SK-N-SH (cell line): ENCODE measurements around the gene TACSTD2.

Source experiments
- JUND ChIP-seq: IDR thresholded peaks from 2 replicates; pipeline ENCODE4 v1.4.0; 2012
- POLR2AphosphoS5 ChIP-seq: IDR thresholded peaks from 2 replicates; pipeline ENCODE4 v1.6.1; 2012; ENCODE audit warnings: low read depth, low read length
- RAD21 ChIP-seq: IDR thresholded peaks from 2 replicates; pipeline ENCODE4 v1.6.1; 2012; ENCODE audit warnings: mild to moderate bottlenecking, low read length
- RFX5 ChIP-seq: IDR thresholded peaks from 2 replicates; pipeline ENCODE4 v1.6.1; 2012; ENCODE audit warnings: mild to moderate bottlenecking, improper control_type of control experiment, low read length
- RXRA ChIP-seq: IDR thresholded peaks from 2 replicates; pipeline ENCODE4 v1.4.0; 2012; ENCODE audit warnings: low read depth, mild to moderate bottlenecking, borderline replicate concordance
- SMC3 ChIP-seq: IDR thresholded peaks from 2 replicates; pipeline ENCODE4 v1.6.1; 2012; ENCODE audit warnings: low read depth, low read length, improper control_type of control experiment
- YY1 ChIP-seq: IDR thresholded peaks from 2 replicates; pipeline ENCODE4 v1.4.0; 2012; ENCODE audit warnings: low read depth, mild to moderate bottlenecking
- TF ChIP-seq, protein P1 (sequence below): fragments of 200-600 bp; sonication (generic); IDR thresholded peaks from 2 replicates; pipeline ENCODE4 v1.6.1; 2017; ENCODE audit warnings: antibody characterized with exemption, mild to moderate bottlenecking, moderate library complexity
- TF ChIP-seq, protein P2 (sequence below): IDR thresholded peaks from 2 replicates; pipeline ENCODE4 v1.6.1; 2012; ENCODE audit warnings: mild to moderate bottlenecking, low read depth, low read length, moderate library complexity
- TF ChIP-seq, protein P3 (sequence below): fragments of 150-350 bp; IDR thresholded peaks from 2 replicates; pipeline ENCODE4 v1.6.1; 2017; ENCODE audit warnings: antibody characterized with exemption, low read length, low read depth, borderline replicate concordance

DNA sequence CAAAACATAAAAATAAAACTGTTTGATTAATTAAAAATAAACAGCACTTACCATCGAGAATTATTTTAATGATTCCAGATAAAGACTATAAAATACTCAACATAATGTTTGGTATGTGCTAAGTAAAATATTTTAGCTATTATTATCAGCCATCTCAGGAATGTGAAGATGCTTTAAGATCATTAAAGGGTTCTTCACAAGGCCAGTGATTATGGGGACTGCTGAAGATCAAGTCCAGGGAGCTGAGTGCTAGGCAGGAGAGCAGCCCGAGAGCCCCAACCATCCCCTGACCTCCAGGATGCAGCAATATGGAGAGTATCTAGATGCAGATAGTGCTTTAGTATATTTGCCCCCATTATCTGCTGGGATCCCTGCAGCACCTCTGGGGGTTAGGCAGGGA, 4.6 kb upstream of the TACSTD2 start:
- TF ChIP-seq, protein P1, sequence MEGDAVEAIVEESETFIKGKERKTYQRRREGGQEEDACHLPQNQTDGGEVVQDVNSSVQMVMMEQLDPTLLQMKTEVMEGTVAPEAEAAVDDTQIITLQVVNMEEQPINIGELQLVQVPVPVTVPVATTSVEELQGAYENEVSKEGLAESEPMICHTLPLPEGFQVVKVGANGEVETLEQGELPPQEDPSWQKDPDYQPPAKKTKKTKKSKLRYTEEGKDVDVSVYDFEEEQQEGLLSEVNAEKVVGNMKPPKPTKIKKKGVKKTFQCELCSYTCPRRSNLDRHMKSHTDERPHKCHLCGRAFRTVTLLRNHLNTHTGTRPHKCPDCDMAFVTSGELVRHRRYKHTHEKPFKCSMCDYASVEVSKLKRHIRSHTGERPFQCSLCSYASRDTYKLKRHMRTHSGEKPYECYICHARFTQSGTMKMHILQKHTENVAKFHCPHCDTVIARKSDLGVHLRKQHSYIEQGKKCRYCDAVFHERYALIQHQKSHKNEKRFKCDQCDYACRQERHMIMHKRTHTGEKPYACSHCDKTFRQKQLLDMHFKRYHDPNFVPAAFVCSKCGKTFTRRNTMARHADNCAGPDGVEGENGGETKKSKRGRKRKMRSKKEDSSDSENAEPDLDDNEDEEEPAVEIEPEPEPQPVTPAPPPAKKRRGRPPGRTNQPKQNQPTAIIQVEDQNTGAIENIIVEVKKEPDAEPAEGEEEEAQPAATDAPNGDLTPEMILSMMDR = no peak
- TF ChIP-seq RFX5 (no peak), RXRA (no peak), YY1 (no peak), JUND (no peak), SMC3 (no peak), POLR2AphosphoS5 (no peak), RAD21 (no peak)
- TF ChIP-seq, protein P2, sequence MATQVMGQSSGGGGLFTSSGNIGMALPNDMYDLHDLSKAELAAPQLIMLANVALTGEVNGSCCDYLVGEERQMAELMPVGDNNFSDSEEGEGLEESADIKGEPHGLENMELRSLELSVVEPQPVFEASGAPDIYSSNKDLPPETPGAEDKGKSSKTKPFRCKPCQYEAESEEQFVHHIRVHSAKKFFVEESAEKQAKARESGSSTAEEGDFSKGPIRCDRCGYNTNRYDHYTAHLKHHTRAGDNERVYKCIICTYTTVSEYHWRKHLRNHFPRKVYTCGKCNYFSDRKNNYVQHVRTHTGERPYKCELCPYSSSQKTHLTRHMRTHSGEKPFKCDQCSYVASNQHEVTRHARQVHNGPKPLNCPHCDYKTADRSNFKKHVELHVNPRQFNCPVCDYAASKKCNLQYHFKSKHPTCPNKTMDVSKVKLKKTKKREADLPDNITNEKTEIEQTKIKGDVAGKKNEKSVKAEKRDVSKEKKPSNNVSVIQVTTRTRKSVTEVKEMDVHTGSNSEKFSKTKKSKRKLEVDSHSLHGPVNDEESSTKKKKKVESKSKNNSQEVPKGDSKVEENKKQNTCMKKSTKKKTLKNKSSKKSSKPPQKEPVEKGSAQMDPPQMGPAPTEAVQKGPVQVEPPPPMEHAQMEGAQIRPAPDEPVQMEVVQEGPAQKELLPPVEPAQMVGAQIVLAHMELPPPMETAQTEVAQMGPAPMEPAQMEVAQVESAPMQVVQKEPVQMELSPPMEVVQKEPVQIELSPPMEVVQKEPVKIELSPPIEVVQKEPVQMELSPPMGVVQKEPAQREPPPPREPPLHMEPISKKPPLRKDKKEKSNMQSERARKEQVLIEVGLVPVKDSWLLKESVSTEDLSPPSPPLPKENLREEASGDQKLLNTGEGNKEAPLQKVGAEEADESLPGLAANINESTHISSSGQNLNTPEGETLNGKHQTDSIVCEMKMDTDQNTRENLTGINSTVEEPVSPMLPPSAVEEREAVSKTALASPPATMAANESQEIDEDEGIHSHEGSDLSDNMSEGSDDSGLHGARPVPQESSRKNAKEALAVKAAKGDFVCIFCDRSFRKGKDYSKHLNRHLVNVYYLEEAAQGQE = no peak
- TF ChIP-seq, protein P3, sequence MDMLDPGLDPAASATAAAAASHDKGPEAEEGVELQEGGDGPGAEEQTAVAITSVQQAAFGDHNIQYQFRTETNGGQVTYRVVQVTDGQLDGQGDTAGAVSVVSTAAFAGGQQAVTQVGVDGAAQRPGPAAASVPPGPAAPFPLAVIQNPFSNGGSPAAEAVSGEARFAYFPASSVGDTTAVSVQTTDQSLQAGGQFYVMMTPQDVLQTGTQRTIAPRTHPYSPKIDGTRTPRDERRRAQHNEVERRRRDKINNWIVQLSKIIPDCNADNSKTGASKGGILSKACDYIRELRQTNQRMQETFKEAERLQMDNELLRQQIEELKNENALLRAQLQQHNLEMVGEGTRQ = no peak
